HG03196 (cell line): Measurements from ENCODE around the gene NUP210.
"Not testable (repeated sequence)": the region's sequence is repeated elsewhere in the genome, so short reads cannot be mapped to it uniquely, and the experiment has no call there.

Experiments
- ATAC-seq: cut with Tn5 transposase; IDR thresholded peaks from one replicate; pipeline ENCODE4 v1.9.1; 2021; ENCODE audit not compliant: unreplicated experiment

Gene NUP210

DNA sequence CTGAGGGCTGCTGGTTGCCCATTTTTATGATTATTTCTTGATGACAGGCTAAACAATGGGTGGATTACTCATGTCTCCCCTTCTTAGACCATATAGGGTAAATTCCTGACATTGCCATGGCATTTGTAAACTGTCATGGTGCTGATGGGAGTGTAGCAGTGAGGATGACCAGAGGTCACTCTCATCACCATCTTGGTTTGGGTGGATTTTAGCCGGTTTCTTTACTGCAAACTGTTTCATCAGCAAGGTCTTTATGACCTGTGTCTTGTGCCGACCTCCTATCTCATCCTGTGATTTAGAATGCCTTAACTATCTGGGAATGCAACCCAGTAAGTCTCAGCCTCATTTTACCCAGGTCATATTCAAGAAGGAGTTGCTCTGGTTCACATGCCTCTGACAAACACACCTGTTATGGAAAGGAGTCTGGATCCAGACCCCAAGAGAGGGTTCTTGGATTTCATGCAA, 10.3 kb upstream of the NUP210 start:
- not testable (repeated sequence) for ATAC-seq

DNA sequence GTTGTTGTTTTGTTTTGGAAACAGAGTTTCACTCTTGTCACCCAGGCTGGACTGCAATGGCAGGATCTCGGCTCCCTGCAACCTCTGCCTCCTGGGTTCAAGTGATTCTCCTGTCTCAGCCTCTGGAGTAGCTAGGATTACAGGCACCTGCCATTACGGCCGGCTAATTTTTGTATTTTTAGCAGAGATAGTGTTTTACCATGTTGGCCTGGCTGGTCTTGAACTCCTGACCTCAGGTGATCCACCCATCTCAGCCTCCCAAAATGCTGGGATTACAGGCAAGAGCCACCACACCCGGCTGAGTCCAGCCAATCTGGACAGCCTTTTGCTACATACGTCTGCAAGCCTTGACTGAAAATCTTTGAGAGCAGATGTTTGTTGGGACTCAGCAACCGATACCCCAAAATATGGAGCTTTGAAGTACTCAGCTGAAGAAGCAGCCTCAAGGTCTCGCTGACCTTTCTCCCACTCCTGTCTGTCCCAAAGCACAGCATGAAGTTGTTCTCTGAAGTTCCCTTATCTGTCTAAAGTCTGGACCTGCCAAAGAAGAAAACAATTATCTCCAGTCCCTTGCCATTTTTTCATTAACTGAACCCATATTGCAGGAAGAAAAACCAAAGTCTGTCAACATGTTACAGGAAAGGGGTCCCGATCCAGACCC, 9.6 kb upstream of the NUP210 start:
- no peak for ATAC-seq

DNA sequence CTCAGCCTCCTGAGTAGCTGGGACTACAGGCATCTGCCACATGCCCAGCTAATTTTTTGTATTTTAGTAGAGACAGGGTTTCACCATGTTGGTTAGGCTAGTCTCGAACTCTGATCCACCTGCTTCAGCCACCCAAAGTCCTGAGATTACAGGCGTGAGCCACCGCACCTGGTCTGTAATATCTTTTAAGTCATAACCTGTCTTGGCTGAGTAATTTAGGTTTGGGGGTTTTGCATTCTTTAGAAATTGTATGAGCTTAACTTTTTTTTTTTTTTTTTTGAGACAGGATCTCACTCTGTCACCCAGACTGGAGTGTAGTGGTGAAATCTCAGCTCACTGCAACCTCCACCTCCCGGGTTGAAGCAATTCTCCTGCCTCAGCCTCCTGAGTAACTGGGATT, 8.6 kb upstream of the NUP210 start:
- not testable (repeated sequence) for ATAC-seq

DNA sequence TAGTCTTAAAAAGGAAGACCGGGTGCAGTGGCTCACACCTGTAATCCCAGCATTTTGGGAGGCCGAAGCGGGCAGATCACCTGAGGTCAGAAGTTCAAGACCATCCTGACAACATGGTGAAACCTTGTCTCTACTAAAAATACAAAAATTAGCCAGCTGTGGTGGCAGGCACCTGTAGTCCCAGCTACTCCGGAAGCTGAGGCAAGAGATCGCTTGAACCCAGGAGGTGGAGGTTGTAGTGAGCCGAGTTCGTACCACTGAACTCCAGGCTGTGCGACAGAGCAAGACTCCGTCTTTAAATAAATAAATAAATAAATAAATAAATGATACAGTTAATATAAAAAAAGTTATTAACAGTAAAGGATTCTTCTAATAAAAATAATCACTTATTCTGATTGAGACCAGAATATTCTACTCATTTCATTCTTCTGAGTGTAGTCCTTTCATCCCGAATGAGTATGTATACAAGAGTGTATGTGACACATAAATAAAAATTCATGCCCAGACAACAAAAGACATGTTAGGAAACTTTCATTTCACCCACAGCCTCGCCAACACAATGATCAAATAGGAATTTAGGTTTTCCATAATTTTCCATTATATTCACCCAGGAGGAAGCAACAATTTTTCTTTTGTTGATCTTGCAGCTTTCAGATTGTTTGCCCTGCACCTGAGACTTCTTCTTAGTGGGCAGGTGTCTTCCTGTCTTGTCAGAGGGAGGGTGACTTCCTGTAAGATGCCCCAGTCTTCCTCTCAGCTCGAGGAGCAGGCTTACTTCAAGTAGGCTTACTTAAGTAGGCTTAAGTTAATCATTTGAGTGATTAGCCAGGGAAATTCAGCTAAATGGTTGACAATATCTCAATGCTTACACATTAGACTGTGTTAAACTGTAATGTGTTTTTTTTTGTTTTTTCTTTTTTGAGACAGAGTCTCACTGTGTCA, 7.8 kb upstream of the NUP210 start:
- ATAC-seq: no peak

DNA sequence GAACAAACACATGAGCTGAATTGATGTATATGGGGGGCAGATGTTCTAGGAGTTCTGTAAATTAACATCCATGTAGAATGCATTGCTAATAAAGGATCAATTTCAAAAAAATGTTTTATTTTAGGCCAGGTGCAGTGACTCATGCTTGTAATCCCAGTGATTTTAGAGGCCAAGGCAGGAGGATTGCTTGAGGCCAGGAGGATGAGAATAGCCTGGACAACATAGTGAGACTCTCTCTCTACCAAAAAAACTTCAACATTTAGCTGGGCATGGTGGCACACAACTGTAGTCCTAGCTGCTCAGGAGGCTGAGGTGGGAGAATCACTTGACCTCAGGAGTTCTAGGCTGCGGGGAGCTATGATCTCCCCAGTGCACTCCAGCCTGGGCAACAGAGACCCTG, 6.5 kb upstream of the NUP210 start:
- no peak for ATAC-seq

DNA sequence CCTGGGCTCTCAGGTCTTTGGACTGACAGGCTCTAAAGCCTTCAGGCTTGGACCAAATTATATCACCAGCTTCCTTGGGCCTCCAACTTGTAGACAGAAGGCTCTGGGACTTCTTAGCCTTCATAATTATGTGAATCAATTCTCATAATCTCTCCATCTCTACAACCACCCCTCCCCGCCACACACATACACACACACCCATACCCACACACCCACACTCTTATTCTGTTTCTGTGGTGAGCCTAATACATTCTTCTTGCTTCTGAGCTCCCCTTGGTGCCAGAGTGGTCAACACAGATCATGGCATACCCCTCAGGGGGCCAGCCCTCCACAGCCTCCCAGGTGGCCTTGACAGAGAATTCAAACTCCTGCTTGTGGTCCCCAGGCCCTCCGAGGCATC, 5.6 kb upstream of the NUP210 start:
- no peak for ATAC-seq

DNA sequence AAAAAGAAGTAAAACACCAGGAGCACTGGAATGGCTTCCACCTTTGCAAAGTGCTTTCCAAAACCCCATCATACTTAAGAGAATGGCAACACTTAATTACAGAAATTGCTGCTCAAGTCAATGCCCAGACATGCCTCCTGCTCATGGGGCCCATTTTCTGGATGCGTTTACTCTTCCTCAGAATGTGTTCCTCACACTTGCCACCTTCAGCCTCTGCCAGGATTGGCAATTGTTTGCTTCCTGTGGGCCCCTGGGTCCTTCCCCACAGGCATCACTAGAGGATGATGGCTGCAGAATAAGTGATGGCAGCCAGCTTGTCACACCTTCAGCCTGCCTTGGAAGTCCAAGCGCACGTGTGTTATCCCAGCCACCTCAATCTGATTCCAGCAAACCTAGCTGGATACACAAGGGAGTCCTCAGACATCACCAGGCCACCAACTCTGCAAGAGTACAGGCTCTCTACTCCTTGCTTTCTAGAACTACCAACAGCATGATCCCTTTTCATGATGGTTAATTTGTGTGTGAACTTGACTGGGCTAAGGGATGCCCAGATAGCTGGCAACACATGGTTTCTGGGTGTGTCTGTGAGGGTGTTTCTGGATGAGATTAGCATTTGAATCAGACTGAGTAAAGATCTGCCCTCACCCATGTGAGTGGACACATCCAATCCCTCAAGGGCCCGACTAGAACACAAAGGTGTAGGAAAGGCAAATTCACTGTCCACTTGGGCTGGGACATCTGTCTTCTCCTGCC, 4.9 kb upstream of the NUP210 start:
- ATAC-seq: no peak

DNA sequence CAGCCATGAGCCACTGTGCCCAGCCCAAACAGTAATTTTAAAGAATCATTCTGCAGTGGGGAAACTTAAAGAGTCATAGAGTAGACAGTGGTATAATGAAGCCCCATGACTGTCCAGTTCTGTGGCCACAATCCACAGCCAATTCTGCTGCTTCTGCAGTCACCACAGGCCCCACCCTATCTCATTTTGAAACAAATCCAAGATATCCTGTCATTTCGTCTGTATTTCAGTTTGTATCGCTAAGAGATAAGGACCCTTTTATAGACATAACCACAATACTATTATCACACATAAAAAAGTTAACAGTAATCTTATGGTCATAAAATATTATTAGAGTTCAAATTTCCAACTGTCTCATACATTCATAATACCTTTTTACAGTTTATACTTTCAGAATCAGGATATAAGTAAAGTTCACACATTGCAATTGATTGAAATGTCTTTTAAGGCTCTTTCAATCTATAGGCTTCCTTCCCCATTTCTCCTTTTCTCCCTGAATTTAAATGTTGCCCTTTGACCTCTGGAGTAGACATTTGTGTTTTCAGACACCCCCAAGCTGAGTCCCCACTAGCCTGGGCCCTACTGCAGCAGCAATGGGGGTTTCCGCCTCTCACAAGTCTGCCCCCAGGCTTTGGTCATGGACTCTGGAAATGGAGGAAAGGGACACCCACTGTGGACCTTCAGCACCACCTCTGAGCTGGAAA, 4.2 kb upstream of the NUP210 start:
- ATAC-seq: no peak

DNA sequence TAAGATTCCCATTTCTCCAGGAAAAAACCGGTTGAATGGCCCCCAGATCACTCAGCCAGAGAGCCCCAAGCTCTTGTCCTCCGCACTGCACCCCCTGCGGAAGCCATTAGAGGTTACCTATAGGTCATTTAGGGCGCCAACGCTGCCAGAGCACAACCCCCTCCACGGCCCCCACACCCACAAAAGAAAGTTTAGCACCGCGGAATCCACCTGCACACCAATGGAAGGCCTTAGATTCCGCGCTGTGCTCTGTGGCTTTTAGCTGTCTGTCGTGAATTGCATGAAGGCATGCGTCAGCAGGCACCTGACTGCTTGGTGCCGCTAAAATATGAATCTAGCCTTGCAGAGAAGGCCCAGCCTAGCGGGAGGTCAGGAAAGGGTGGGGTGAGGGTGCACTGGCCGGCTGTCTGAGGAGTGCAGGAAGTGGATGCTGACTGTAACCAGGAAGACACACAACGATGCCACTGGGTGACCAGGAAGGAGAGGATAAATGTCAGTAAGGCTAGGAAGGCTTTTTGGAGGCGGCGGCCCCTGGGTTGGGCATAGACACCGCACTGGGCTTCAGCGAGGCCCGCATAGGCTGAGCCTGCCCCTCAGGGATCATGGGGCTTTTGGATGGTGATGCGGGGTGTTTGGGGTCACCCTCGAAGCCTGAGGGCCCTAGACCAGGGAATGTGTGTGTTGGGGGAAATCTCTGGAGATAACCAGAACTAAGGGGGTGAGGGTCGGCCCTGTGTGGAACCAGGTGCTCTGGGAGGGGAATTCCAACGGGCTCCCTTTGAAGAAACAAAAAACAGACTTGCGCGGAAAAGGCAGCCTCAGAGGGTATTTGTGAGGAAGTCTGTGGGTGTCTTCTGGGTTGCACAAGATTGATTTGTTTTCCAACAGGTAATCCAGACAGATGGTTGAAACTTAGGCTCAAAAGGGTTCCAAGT, 976 bp upstream of the NUP210 start:
- ATAC-seq: no peak

DNA sequence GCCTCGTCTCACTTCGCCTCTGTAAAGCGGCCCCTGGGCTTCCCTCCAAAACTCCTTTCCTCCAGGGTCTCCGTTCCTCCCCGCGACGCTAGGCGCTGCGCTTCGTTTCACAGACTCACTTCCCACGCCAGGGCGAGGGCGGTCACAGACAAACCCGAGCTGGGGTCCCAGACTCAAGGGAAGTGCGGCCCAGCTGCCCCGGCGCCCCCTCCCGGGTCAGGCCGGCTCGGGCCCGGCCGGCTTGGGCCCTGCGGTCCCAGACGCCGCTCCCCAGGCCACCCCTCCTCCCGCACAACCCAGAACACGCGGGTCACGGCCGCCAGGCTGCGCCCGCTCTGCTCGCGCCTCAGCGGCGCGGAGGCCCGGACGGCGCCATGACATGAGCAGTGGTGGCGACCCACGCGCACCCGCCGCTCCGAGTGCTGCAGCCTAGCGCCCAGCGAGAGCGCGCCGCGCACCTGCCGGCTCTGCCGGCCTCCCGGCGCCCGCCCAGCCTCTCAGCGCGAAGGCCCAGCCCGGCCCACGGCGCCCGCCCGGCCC, 547 bp downstream of the NUP210 start:
- ATAC-seq: peak; percentile 31

DNA sequence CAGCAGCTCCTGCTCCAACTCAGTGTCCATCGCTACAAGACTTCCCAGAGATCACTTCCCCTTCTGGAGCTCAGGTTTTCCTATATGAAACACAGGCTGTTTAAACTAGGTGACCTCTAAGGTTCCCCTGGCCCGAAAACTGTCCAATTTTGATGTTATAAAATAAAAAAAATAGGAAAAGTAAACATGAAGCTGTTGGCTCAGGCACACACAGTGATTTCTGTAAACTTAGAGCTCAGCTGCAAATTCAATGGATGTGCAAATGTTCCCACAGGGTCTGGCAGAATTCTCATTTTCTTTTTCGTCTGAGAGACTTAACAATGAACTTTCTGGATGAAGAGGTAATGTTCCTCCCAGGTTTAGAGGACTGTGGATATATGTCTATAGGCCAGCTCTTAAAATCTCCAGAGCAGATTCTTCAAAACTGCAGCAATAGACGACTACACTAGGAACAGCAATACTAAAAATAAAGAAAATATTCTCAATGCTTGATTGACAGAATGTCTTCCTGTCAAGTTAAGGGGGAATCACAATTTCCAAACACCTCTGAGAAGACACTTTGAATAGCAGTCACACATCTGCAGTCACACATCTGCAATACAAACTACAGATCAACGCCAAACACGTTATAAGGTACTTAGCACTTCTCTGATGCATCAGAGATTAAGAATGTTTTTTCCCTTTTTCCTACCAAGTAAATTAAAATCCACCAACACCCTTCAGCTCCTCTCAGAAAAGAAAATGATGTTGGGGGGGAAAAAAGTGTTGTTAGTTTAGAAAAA, 2.8 kb downstream of the NUP210 start:
- ATAC-seq: no peak

DNA sequence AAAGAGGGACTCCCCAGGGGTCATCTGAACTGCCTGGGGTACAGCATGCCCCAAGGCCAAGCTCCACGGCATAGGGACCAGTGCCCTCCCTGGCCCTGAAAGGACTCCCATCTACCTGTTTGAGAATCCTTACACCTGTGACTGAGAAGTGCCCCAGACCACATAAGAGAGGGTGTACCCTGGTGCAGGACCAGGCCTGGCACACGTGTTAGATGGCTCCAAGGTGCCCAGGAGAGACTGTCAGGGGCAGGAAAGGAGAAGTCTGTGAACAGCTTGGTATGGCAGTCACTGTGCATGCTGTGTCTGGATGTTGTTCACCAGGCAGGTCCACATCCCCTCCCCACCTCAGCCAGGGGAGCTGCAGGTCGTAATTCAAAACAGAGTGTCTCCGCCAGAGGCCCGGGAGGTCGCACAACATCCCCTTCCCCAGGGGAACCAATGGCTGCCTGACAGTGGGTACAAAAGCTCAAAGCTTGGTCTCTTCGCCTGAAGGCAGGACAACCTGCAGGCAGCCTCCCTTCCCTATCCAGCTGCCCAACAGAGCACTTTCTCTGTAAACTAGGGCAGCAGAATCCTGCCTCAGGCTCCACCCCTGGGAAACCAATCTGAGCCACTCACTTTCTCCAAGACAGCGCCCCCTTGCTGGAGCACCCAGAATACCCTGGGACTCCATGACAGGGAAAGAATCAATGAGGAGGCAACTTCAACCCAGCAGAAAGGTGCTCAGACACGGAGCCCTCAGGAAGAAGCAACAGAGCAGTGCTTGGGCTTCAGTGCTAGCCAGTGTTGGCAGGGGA, 3.9 kb downstream of the NUP210 start:
- ATAC-seq: no peak

DNA sequence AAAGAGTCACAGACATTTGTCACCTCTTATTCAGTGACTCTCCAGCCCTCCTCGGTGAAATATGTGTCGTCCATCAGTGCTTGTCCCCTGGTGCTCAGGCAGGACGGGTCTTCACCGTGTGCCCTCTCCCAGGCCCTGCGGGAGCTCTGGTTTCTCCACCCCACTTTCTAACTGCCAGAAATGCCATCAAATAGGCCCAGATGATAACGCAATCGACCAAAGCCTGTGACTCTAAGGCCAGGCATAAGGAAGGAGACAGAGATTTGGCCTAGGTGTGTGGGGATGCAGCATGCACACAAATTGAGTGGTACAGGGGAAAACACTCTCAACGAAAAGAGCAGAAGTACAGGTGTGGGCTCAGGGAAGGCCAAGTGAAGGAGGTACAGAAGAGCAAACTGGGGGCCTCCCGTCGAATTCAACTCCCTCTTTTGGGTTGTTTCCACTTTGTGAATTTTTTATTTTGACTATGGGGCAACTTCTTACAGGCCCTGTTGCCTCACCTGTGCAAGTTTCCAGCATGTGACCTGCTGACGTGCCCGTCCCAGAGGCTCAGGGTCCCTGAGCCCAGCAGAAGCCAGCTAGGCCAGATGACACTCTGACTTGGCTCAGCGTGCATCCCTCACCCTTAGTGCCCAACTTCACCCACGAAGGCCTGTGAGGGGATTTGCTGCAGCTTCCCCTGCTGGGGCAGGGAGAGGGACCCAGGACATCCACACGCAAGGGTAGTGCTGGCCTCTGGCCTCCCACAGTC, 4.7 kb downstream of the NUP210 start:
- no peak for ATAC-seq

DNA sequence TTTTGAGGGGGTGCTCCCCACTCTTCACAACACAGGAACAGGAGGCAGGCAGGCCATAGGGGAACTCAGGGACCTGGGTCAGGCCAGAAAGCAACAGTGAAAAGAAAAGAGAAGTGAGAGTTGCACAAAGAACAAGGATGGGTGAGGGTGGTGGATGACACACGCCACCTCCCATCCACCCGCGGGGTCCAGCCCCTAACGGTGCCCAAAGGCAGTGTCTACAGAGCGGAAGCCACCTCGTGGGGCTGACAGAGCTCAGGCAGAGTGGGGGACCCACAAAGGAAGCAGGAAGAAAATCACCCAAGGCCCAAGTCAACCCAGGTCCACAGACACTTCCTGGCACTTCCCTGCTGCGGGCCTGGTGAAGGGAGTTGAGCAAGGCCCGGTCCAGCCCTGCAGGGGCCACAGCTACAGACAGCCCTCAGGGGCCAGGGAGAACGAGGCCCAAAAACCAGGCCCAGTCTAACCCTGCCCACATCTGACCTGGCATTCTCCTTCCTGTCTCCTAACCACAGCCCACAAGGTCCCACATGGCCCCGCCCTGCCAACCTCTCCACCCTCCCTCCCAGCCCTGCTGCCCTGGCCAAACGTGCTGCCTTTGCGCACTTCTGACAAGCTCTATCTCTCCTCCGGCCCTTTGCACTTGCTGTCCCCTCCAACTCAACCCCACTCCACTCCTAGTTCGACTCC, 5.9 kb downstream of the NUP210 start:
- ATAC-seq: peak; percentile 84

DNA sequence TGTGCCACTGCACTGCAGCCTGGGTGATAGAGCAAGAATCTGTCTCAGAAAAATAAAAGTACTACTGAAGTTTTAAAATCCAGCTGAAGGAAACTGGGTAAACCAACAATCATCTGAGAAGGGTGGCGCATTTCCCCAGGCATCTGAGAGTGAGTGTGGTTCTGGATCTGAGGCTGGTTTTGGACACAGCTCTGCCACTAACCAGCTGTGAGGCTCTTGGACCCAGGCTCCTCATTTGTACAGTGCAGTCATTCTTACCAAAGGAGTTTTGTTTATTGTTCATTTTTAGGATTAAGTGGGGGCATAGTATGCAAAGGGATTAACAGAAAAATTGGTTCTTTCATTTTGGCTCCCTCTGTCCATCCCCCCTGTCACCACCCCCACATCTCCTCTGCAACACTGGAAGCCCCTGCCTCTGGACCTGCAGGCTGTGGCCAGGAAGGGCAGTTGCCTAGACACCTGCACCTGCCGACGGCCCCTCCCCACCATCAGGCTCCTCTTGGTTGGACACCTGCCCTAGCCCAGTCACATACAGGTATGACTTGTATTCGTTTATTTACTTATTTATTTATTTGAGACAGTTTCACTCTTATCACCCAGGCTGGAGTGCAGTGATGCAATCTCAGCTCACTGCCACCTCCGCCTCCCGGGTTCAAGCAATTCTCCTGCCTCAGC, 8.8 kb downstream of the NUP210 start:
- no peak for ATAC-seq

DNA sequence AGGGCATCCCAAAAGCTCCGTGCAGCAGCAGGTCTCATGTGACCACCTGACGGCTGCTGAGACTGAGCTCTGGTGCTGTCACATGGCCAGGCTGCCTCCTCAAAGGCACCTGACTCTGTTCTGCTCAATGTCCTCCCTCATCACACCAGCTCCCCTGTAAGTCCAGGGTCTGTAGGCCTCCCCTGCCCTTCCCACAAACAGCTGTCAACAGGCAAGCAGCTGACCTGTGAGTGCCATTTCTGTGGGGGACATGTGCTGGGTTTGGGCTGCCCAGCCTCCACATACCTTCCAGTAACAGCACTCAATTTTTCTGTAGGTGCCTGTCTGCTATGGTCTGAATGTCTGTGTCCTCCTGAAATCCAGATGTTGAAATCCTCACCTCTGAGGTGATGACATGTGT, 11.2 kb downstream of the NUP210 start:
- no peak for ATAC-seq
